Measurements from ENCODE around the gene SOBP.

- TF ChIP-seq POLR2A (IDR thresholded peaks at IDR 0.05) (no peak), CTCF (IDR thresholded peaks at IDR 0.05) (no peak)
Observed at GRCh38 chr6:107536180-107536961, 46.5 kb downstream of the SOBP start.
